Body of pancreas (tissue), 4 donors: ENCODE results near the gene ZNF146. TPM values are rescaled to one million over a fixed set of nuclear protein-coding genes. Genes with fewer than 3 reads are reported as not detected.
"Not testable (repeated sequence)": the region's sequence is repeated elsewhere in the genome, so short reads cannot be mapped to it uniquely, and the experiment has no call there.

Source experiments
- ATAC-seq: fragments of 150-250 bp; one replicate; pipeline ENCODE4 v1.9.1; 2016
- DNase-seq, 4 donors: peaks; one replicate each; pipeline ENCODE4 v3.0.0-alpha.2; 2019
- H3K27ac ChIP-seq, 4 donors: fragments of 200-600 bp; sonication (generic); 1 replicate in 3 of 4; 2 replicates in 1 of 4; pipeline versions ENCODE4 v1.5.1 to v1.6.1; 2016 to 2019; ENCODE audit warnings: mild to moderate bottlenecking in 1 of 4, mixed read lengths in 1 of 4, moderate library complexity in 1 of 4
- H3K27me3 ChIP-seq, 2 donors: fragments of 200-600 bp; sonication (generic); one replicate each; pipeline ENCODE4 v1.6.0; 2016; ENCODE audit warnings: mild to moderate bottlenecking in 1 of 2
- H3K36me3 ChIP-seq, 2 donors: fragments of 200-600 bp; sonication (generic); replicated peaks in 1 of 2; 2 replicates each; pipeline ENCODE4 v1.5.1; 2016; ENCODE audit warnings: low read depth in 2 of 2; ENCODE audit not compliant: insufficient read depth in 1 of 2
- H3K4me1 ChIP-seq: fragments of 200-600 bp; sonication (generic); one replicate; pipeline ENCODE4 v1.6.0; 2016
- H3K4me3 ChIP-seq, 2 donors: fragments of 200-600 bp; sonication (generic); 1 replicate in 1 of 2; 2 replicates in 1 of 2; pipeline ENCODE4 v1.5.1; 2016 to 2019
- H3K9me3 ChIP-seq, 3 donors: fragments of 200-600 bp; sonication (generic); 1 replicate in 2 of 3; 2 replicates in 1 of 3; pipeline ENCODE4 v1.5.1; 2016
- POLR2A ChIP-seq, 3 donors: fragments of 450-650 bp; IDR thresholded peaks; one replicate each; pipeline ENCODE4 v1.6.1; 2016; ENCODE audit warnings: antibody characterized with exemption in 3 of 3, mild to moderate bottlenecking in 2 of 3
- WGBS, 2 donors: methylation state at CpG; one replicate each; pipeline ENCODE4 v1.1.5; 2017; 5-methylcytosine and 5-hydroxymethylcytosine counted together
- intact Hi-C: fragments of 100-400 bp; cut with DNase I; formaldehyde crosslinking; loops from one replicate; pipeline ENCODE4 v1.15.1; 2023
- total RNA-seq, 2 donors: library from RNA; depleted of rRNA; stranded (reverse); fragments of >200 nt; gene quantifications; one replicate each; pipeline ENCODE4 v1.1.0, GENCODE V29; 2016
- TF ChIP-seq, protein P1 (sequence below), 7 experiments: fragments of 450-650 bp in 4 of 7; fragments of 200-600 bp in 3 of 7; sonication (generic) in 3 of 7; IDR thresholded peaks; one replicate each; pipeline ENCODE4 v1.5.1; 2016 to 2019; ENCODE audit warnings: antibody characterized with exemption in 7 of 7

ZNF146 gene
- total RNA-seq, 2 donors from 2014 or later, result 23.7 to 38.7 TPM

- TF ChIP-seq, protein P1, sequence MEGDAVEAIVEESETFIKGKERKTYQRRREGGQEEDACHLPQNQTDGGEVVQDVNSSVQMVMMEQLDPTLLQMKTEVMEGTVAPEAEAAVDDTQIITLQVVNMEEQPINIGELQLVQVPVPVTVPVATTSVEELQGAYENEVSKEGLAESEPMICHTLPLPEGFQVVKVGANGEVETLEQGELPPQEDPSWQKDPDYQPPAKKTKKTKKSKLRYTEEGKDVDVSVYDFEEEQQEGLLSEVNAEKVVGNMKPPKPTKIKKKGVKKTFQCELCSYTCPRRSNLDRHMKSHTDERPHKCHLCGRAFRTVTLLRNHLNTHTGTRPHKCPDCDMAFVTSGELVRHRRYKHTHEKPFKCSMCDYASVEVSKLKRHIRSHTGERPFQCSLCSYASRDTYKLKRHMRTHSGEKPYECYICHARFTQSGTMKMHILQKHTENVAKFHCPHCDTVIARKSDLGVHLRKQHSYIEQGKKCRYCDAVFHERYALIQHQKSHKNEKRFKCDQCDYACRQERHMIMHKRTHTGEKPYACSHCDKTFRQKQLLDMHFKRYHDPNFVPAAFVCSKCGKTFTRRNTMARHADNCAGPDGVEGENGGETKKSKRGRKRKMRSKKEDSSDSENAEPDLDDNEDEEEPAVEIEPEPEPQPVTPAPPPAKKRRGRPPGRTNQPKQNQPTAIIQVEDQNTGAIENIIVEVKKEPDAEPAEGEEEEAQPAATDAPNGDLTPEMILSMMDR (IDR thresholded peaks at IDR 0.05), result no peak
- no peak for TF ChIP-seq POLR2A (IDR thresholded peaks at IDR 0.05)
- Histone ChIP-seq H3K4me1 (no peaks in the 10 kb centered on the region), H3K27ac (no peak overlapping the region), H3K9me3 (no peaks in the 10 kb centered on the region), H3K27me3 (no peaks in the 10 kb centered on the region), H3K4me3 (no peak overlapping the region), H3K36me3 (no peaks in the 10 kb centered on the region)
- DNase-seq (no peak), ATAC-seq (no peak)
- 80 to 88% methylated on average over 2 to 4 of the region's 4 CpGs for WGBS, 2 donors
- intact Hi-C loops, result no loop called here
These were observed 50.2 kb downstream of the ZNF146 start for GRCh38 chr19:36265064-36265463.

DNA sequence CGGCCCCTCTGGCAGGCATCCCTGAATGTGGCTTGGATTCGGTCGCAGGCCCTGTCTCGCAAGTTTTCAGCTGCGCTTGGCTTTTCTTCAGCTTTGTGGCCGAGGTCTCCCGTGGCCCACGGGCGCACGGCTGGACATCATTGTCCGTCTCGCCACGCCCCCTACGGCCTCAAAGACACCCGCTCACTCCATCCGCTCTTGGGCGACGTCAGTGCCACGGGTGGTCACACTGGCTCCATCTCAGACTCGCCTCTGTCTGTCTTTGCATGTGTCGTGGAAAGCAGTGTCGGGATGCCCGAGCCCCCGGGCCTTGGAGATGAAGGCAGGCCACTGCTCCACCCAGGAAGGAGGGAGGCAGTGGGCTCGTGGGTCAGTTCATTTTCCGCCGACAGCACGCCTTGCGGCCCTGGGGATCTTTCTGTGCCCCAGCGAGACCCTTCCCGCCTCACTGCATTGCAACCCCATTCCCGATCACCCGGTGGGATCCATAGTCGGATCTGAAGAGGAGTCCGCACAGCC lies 51.0 kb downstream of the ZNF146 start:
- ATAC-seq, result no peak
- H3K36me3 ChIP-seq, result no peaks in the 10 kb centered on the region
- TF ChIP-seq, protein P1 (IDR thresholded peaks at IDR 0.05), result no peak
- no peak for TF ChIP-seq POLR2A (IDR thresholded peaks at IDR 0.05)
- H3K9me3 ChIP-seq, result no peaks in the 10 kb centered on the region
- no peak for DNase-seq
- 88 to 96% methylated on average over 21 to 26 of the region's 35 CpGs for WGBS, 2 donors
- no peaks in the 10 kb centered on the region for H3K27me3 ChIP-seq
- no peak overlapping the region for H3K4me3 ChIP-seq
- intact Hi-C loops, result no loop called here
- no peaks in the 10 kb centered on the region for H3K4me1 ChIP-seq
- H3K27ac ChIP-seq, result no peak overlapping the region

DNA sequence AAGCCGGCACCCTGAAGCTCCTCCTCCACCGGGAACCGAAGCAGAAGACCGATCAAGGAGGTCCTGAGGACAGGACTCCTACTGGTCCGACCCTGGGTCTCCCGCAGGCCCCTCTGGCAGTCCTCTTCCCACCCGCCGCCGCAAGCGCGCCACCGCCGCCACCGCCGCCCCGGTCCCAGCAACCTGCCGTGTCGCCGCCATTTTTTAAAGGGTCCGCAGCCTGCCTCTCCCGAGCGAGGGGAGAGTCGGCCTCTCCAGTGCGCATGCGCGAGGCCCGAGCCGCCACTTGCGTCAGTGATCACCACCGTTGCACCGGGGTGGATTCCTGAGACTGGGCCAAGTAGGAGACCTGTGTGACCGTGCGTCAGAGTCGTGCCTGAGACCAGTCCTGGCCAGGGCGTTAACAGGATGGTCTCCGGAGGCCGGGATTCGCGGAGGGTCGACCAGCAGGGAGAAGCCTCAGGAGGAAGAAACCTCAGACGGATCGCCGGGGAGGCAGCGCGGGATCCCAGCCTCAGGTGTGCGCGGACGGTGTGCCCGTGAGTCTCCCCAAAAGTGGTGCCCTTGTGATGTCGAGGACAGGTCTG lies 51.6 kb downstream of the ZNF146 start:
- no peak for TF ChIP-seq POLR2A (IDR thresholded peaks at IDR 0.05)
- TF ChIP-seq, protein P1 (IDR thresholded peaks at IDR 0.05), result no peak
- no peaks in the 10 kb centered on the region for H3K9me3 ChIP-seq
- H3K4me3 ChIP-seq, result no peak overlapping the region
- no peaks in the 10 kb centered on the region for H3K4me1 ChIP-seq
- no peaks in the 10 kb centered on the region for H3K27me3 ChIP-seq
- ATAC-seq (no peak), DNase-seq (peak in 2 of 4 donors; percentile 43 to 46)
- no peak overlapping the region for H3K27ac ChIP-seq
- intact Hi-C loops, result no loop called here
- WGBS, 2 donors, result 85 to 93% methylated on average over 33 to 47 of the region's 50 CpGs
- H3K36me3 ChIP-seq, result no peaks in the 10 kb centered on the region

DNA sequence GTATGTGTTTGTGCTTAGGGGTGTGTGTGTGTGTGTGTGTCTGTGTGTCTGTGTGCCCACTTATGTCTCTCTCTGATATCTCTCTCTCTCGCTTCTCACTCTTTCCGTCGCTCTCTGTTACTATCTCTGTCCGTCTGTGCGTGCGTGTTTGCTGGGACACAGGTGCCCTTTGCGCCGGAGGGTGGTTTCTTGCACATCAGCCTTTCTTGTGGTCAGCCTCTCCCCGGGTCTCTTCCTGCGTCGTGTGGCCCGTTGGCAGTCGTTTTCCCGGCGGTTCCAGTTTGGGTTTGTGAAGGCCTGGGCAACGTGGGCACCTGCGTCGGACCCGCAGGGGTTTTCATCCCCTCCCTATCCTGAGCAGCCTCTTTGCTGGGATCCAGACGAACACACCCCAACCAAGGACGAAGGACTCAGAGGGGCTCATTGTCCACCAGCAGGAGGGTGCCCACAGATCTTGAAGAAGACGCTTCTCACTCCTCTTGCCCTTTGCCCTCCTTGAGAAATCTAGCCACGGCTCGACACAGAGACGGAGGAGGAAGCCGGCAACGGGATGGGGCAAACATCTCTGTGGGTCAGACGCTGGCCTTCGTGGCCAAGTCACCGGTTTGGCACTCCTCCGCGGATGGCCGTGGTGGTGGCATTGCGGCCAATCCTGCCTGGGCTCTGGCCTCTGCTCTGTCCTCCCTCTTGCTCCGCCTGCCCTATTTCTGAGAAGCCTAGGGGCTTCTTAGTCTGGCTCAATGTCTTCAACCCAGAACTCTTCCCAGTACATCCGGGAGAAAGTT lies 52.3 kb downstream of the ZNF146 start:
- intact Hi-C loops, result no loop called here
- no peak overlapping the region for H3K4me3 ChIP-seq
- no peaks in the 10 kb centered on the region for H3K27me3 ChIP-seq
- no peaks in the 10 kb centered on the region for H3K36me3 ChIP-seq
- no peaks in the 10 kb centered on the region for H3K4me1 ChIP-seq
- DNase-seq, result no peak
- no peak for ATAC-seq
- TF ChIP-seq POLR2A (IDR thresholded peaks at IDR 0.05), result no peak
- TF ChIP-seq, protein P1 (IDR thresholded peaks at IDR 0.05), result no peak
- H3K27ac ChIP-seq, result no peak overlapping the region
- WGBS, 2 donors, result 90 to 97% methylated on average over 31 to 36 of the region's 36 CpGs
- no peaks in the 10 kb centered on the region for H3K9me3 ChIP-seq

DNA sequence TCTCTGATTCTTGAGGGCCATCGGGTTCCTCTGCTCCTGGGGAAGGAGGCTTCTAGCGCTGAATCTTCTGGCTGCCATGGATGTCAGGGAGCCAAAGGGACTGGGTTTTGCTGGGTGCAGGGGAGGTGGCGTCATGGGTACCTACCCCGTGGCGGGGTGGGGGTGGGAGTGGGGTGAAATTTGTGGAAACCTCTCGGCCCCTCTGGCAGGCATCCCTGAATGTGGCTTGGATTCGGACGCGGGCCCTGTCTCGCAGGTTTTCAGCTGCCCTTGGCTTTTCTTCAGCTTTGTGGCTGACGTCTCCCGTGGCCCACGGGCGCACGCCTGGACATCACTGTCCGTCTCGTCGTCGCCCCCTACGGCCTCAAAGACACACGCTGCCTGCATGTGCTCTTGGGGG lies 53.2 kb downstream of the ZNF146 start:
- H3K27ac ChIP-seq, H3K4me1 ChIP-seq, H3K9me3 ChIP-seq, intact Hi-C loops, H3K36me3 ChIP-seq, ATAC-seq, H3K27me3 ChIP-seq, DNase-seq, H3K4me3 ChIP-seq: not testable (repeated sequence)
- WGBS, 2 donors, result 88% methylated on average over 21 of the region's 21 CpGs; no CpG with 5 or more reads in 1 of the 2 donors

GRCh38 chr19:36268591-36268990 lies 53.7 kb downstream of the ZNF146 start:
- ATAC-seq, H3K27ac ChIP-seq, H3K9me3 ChIP-seq, H3K36me3 ChIP-seq, DNase-seq, intact Hi-C loops, H3K27me3 ChIP-seq, H3K4me3 ChIP-seq, H3K4me1 ChIP-seq: not testable (repeated sequence)
- 87 to 98% methylated on average over 20 to 26 of the region's 30 CpGs for WGBS, 2 donors

- H3K4me1 ChIP-seq, intact Hi-C loops, H3K4me3 ChIP-seq, ATAC-seq, H3K27me3 ChIP-seq, H3K9me3 ChIP-seq, H3K36me3 ChIP-seq, H3K27ac ChIP-seq, DNase-seq: not testable (repeated sequence)
- WGBS, 2 donors, result 100% methylated on average over 1 of the region's 29 CpGs; no CpG with 5 or more reads in 1 of the 2 donors
These were observed 54.4 kb downstream of the ZNF146 start for GRCh38 chr19:36269295-36269694.
